PC-9 (cell line): ENCODE measurements around the gene CCR9. TPM values are rescaled to one million over a fixed set of nuclear protein-coding genes. Genes with fewer than 3 reads are reported as not detected.

Experiments used
- BruUV-seq: library from RNA; stranded (reverse); fragments of 400-500 nt; replicated peaks from 2 replicates; lab custom pipeline; 2021; lab: Mats Ljungman, UMichigan
- CTCF ChIA-PET: fragments of 300-600 bp; sonication (Branson Sonifier 250); formaldehyde crosslinking; loops from one replicate; lab custom pipeline; 2022; ENCODE audit warnings: antibody characterized with exemption; lab: Charles Lee
- POLR2A ChIA-PET: fragments of 300-600 bp; sonication (Branson Sonifier 250); formaldehyde crosslinking; loops from one replicate; lab custom pipeline; 2022; ENCODE audit warnings: antibody characterized with exemption; ENCODE audit not compliant: unreplicated experiment; lab: Charles Lee
- DNase-seq, 2 experiments: peaks; one replicate each; pipeline versions ENCODE4 v3.0.0 to v3.0.0-alpha.2; 2015 to 2022; ENCODE audit warnings: mixed read lengths in 1 of 2
- H2AFZ ChIP-seq: fragments of 200-600 bp; sonication (generic); 2 replicates; pipeline ENCODE4 v1.8.1; 2017; ENCODE audit warnings: antibody characterized with exemption
- H3F3A ChIP-seq: fragments of 200-600 bp; sonication (generic); 2 replicates; pipeline ENCODE4 v1.8.1; 2017; ENCODE audit warnings: antibody characterized with exemption, mild to moderate bottlenecking, low read depth; ENCODE audit not compliant: insufficient read depth
- H3K27ac ChIP-seq: fragments of 200-600 bp; sonication (generic); 2 replicates; pipeline ENCODE4 v1.6.1; 2016; ENCODE audit warnings: mixed run types
- H3K27me3 ChIP-seq: fragments of 200-600 bp; sonication (generic); 2 replicates; pipeline ENCODE4 v1.6.1; 2016; ENCODE audit warnings: low read depth, mixed run types; ENCODE audit not compliant: insufficient read depth
- H3K36me3 ChIP-seq: fragments of 200-600 bp; sonication (generic); 2 replicates; pipeline ENCODE4 v1.6.1; 2016; ENCODE audit warnings: low read depth, mixed run types
- H3K4me1 ChIP-seq: fragments of 200-600 bp; sonication (generic); replicated peaks from 2 replicates; pipeline ENCODE4 v1.6.1; 2016; ENCODE audit warnings: mixed run types; ENCODE audit not compliant: insufficient read depth
- H3K4me2 ChIP-seq: fragments of 200-600 bp; sonication (generic); 2 replicates; pipeline ENCODE4 v1.6.1; 2017; ENCODE audit warnings: mixed run types
- H3K4me3 ChIP-seq: fragments of 200-600 bp; sonication (generic); 2 replicates; pipeline ENCODE4 v1.6.1; 2016; ENCODE audit warnings: mixed run types
- H3K79me2 ChIP-seq: fragments of 200-600 bp; sonication (generic); 2 replicates; pipeline ENCODE4 v1.6.1; 2017; ENCODE audit warnings: low read depth, mixed run types
- H3K9me2 ChIP-seq: fragments of 200-600 bp; sonication (generic); 2 replicates; pipeline ENCODE4 v1.8.1; 2017; ENCODE audit warnings: mild to moderate bottlenecking; ENCODE audit not compliant: insufficient read depth
- H3K9me3 ChIP-seq: fragments of 200-600 bp; sonication (generic); 2 replicates; pipeline ENCODE4 v1.8.1; 2016; ENCODE audit warnings: low read depth; ENCODE audit not compliant: insufficient read depth
- H4K20me1 ChIP-seq: fragments of 200-600 bp; sonication (generic); 2 replicates; pipeline ENCODE4 v1.8.1; 2017; ENCODE audit not compliant: insufficient read depth
- CTCF ChIP-seq: fragments of 200-600 bp; sonication (generic); conservative IDR thresholded peaks from 2 replicates; pipeline ENCODE4 v1.6.1; 2017; ENCODE audit warnings: mixed run types, antibody characterized with exemption, mild to moderate bottlenecking, moderate library complexity
- EZH2 ChIP-seq: fragments of 200-600 bp; sonication (generic); IDR thresholded peaks from 2 replicates; pipeline ENCODE4 v1.8.0; 2017; ENCODE audit warnings: antibody characterized with exemption, low read depth
- intact Hi-C: fragments of 100-400 bp; cut with micrococcal nuclease; formaldehyde crosslinking; loops from one replicate; pipeline ENCODE4 v1.10.0; 2022; ENCODE audit not compliant: unreplicated experiment
- total RNA-seq: library from RNA; stranded (reverse); gene quantifications from 2 replicates; pipeline ENCODE4 v1.2.3, GENCODE V29; 2021

CCR9 gene
- total RNA-seq, 1 experiment from 2014 or later: not detected

DNA sequence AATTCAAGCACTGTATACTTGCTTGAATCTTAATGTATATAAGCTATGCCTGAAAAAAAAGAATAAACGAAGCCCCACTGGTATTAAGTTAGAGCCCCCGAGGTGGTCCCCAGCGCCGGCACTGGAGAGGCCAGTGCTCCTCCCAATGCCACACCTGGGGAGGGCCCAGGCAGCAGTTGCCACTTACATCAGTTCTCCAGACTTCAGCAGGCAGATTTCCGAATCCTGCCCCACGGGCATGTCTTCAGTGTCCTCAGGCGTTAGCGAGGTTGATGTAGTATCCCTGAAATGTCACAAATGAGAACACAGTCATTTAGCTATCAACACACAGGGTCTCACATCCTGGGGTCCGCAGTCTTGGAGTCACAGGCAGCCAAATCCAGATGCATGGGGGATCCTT, 49.9 kb downstream of the CCR9 start:
- ChIA-PET POLR2A (no interaction called here), CTCF (no interaction called here)
- H3K79me2 ChIP-seq: no peaks in the 10 kb centered on the region
- H4K20me1 ChIP-seq: no peaks in the 10 kb centered on the region
- H3K4me1 ChIP-seq: peaks cover 8% of the 10 kb centered on the region; the same call in 1 of the 2 replicates
- DNase-seq: no peak
- BruUV-seq: no TSS peak
- H3K36me3 ChIP-seq: peaks cover 11% of the 10 kb centered on the region
- H3K4me3 ChIP-seq: no peak overlapping the region
- no peak overlapping the region for H2AFZ ChIP-seq
- no peak overlapping the region for H3K4me2 ChIP-seq
- H3F3A ChIP-seq: no peaks in the 10 kb centered on the region; the same call in 1 of the 2 replicates
- intact Hi-C loops: loop anchor here (5.0 to 10.0 kb wide), 2 partner anchors 506 to 901 kb away; no protein-coding TSS in a partner anchor
- H3K27me3 ChIP-seq: no peaks in the 10 kb centered on the region
- no peak for TF ChIP-seq EZH2
- TF ChIP-seq CTCF: no peak
- no peaks in the 10 kb centered on the region for H3K9me3 ChIP-seq
- H3K9me2 ChIP-seq: no peaks in the 10 kb centered on the region
- H3K27ac ChIP-seq: no peak overlapping the region

DNA sequence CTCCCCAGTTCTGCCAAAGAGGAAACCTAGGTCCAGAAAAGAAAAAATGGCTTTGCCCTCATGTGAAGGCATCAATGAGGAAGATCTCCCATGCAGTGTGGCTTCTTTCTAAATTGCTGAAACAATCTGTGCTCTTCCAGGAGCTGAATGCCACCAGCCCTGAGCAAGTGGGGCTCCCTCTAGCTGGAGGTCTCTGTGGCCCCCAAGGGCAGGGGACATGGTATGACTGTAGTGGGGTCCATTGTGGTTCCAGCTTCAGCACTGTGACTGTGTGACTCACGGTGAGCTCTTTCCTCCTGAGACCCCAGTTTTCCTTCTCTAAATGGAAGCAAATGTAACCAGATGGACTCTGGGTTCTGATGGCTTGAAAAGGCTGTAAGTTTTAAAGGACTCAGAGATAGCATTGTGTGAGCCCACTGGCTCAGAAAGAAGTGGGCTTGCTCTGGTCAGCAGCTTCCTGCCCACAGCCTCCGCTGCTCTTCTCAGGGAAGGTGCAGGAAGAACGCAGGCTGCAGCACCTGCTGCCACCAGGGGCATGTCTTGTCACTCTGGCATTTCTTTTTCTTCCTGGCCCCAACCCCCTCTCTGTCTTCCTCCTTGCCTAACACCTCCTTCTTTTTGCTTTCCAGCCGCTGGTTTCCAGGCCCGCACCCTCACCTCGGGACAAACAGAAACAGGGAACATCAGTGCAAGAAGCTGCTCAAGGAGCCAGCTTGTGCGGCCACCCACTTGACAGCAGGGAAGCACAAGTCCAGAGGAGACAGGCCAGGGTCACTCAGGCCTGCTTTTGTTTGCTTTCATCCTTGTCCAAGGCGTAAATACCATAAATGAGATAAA, 51.1 kb downstream of the CCR9 start:
- Histone ChIP-seq H4K20me1 (no peaks in the 10 kb centered on the region), H3K36me3 (peaks cover 11% of the 10 kb centered on the region), H3K27ac (no peak overlapping the region), H2AFZ (no peak overlapping the region), H3K4me3 (no peak overlapping the region), H3K27me3 (no peaks in the 10 kb centered on the region), H3K9me3 (no peaks in the 10 kb centered on the region), H3K9me2 (no peaks in the 10 kb centered on the region), H3K4me1 (peaks cover 8% of the 10 kb centered on the region; the same call in 1 of the 2 replicates), H3F3A (no peaks in the 10 kb centered on the region; the same call in 1 of the 2 replicates), H3K79me2 (no peaks in the 10 kb centered on the region), H3K4me2 (no peak overlapping the region)
- CTCF ChIA-PET: no interaction called here
- POLR2A ChIA-PET: no interaction called here
- no TSS peak for BruUV-seq
- intact Hi-C loops: loop anchor here (1.0 to 10.0 kb wide), 4 partner anchors 271 to 903 kb away; partner anchors contain the start of gene CCR1
- no peak for TF ChIP-seq CTCF
- DNase-seq: no peak

GRCh38 chr3:45938043-45938435, 51.7 kb downstream of the CCR9 start:
- Histone ChIP-seq H3K4me3 (no peak overlapping the region), H3K36me3 (peaks cover 11% of the 10 kb centered on the region), H3K27ac (no peak overlapping the region), H3K27me3 (no peaks in the 10 kb centered on the region), H3K4me2 (no peak overlapping the region), H3K79me2 (no peaks in the 10 kb centered on the region), H2AFZ (no peak overlapping the region), H3K4me1 (peaks cover 8% of the 10 kb centered on the region; the same call in 1 of the 2 replicates), H3F3A (no peaks in the 10 kb centered on the region; the same call in 1 of the 2 replicates), H3K9me3 (no peaks in the 10 kb centered on the region), H4K20me1 (no peaks in the 10 kb centered on the region), H3K9me2 (no peaks in the 10 kb centered on the region)
- TF ChIP-seq CTCF: no peak
- TF ChIP-seq EZH2: no peak
- intact Hi-C loops: loop anchor here (1.0 to 10.0 kb wide), 4 partner anchors 270 to 903 kb away; partner anchors contain the start of gene CCR1
- BruUV-seq: no TSS peak
- POLR2A ChIA-PET: no interaction called here
- no peak for DNase-seq
- CTCF ChIA-PET: interaction anchor here (1.0 to 2.2 kb wide), 3 partner anchors 138 to 431 kb away, joined by 4 to 11 read pairs (median 6); no protein-coding TSS in a partner anchor
